SH-SY5Y (cell line): Measurements from ENCODE around the gene CBX6.

Experiments
- GATA2 ChIP-seq: IDR thresholded peaks from 2 replicates; pipeline ENCODE4 v1.6.1; 2011; ENCODE audit warnings: mild to moderate bottlenecking, low read depth, low read length
- GATA3 ChIP-seq: IDR thresholded peaks from 2 replicates; pipeline ENCODE4 v1.6.1; 2011; ENCODE audit warnings: low read depth, mild to moderate bottlenecking, low read length, moderate library complexity

DNA sequence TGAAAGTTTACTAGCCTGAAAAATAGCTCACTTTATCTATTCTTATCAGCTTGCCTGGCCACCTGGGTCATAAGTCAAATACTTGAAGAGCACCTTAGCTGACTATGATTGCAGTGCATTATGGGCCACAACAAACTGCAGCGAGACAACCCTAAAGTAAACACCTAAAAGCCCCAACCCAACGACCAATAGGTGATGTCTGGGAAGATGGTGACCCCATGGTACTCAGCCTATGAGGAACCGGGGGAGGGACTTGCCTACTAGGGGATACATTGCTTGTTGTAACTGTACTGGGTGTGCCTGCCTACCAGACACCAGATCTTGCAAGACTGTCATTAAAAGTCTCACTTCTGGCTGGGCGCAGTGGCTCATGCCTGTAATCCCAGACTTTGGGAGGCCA is 49.8 kb upstream of the CBX6 start:
- TF ChIP-seq GATA2 = no peak
- TF ChIP-seq GATA3 = no peak
